CD4-positive, alpha-beta T cell treated with Interleukin-17A for 1 hour (primary cell): ENCODE data around the gene THSD4.
"Not testable (repeated sequence)": the region's sequence is repeated elsewhere in the genome, so short reads cannot be mapped to it uniquely, and the experiment has no call there.

ENCODE experiments used
- DNase-seq: peaks from one replicate; pipeline ENCODE4 v3.0.0-alpha.2; 2020

Gene THSD4

GRCh38 chr15:71194286-71194685 is 79.0 kb downstream of the THSD4 start:
- DNase-seq = no peak

DNA sequence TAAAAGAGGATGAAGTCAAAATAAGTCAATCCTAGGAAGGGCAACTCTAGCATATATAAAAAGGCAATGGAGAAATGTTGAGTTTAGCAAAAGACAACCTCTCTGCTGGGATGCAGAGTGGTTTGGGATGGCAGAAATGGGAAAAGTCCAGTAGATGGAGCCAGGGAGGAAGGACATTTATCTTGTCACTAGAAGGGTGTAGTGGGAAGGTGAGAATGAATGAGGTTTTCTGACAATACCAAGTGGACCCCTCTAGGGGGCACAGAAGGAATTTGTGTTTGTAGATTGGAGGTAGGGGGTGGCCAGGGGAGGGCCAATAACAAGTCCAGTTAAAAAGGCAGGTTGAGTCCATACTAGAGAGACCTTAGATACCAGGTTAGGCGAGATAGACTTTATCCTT is 80.0 kb downstream of the THSD4 start:
- DNase-seq = no peak

GRCh38 chr15:71197620-71198019 is 82.3 kb downstream of the THSD4 start:
- no peak for DNase-seq

GRCh38 chr15:71198846-71199245 is 83.6 kb downstream of the THSD4 start:
- DNase-seq = no peak

DNA sequence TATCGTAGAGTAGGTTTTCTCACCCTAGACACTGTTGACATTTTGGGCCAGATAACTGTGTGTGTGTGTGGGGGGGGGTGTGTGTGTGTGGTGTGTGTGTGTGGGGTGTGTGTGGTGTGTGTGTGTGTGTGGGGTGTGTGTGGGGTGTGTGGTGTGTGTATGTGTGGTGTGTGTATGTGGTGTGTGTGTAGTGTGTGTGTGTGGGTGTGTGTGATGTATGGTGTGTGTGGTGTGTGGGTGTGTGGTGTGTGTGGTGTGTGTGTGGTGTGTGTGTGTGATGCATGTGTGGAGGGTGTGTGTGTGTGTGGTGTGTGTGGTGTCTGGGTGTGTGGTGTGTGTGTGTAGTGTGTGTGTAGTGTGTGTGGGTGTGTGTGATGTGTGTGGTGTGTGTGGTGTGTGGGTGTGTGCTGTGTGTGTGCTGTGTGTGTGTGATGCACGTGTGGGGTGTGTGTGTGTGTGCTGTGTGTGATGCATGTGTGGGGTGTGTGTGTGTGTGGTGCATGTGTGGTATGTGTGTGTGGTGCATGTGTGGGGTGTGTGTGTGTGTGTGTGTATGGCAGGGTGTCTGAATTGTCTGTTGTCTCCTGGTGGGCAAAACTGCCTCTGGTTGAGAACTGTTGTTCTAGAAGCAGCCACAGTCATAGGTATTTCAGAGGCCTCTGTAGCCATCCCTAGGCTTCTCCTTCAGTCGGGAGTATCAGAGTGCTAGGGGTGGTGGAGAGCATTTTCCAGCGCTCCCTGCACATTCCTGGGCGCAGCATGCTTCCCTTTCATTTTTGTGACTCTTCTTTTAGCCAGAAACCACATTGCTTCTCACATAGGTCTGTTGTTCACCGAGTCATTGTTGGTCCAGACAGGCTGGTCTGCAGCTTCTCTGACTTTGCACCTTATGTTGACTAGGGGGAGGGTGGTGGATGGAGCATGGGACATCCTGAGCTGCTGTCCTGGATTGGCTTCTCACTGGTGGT is 84.4 kb downstream of the THSD4 start:
- no peak for DNase-seq

DNA sequence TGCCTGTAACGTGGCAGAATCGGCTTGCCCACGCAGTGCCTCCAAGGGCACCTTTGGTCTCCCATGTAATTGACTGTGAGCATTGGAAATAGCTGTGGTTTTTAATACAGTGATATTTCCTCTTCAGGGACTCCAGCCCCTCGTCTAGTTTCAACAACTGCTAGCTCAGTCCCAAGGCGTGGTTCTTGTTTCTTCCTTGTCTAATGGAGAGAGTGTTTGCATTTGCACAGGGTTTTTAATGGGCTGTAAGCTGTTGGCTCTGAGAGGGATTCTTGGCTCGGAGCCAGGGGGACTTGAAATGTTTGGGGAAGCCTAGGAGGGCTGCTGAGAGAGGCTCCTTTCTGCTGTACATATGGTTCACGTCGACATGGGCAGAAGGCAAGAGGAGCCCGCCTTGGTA is 86.2 kb downstream of the THSD4 start:
- no peak for DNase-seq

GRCh38 chr15:71202712-71203111 is 87.4 kb downstream of the THSD4 start:
- DNase-seq = no peak

DNA sequence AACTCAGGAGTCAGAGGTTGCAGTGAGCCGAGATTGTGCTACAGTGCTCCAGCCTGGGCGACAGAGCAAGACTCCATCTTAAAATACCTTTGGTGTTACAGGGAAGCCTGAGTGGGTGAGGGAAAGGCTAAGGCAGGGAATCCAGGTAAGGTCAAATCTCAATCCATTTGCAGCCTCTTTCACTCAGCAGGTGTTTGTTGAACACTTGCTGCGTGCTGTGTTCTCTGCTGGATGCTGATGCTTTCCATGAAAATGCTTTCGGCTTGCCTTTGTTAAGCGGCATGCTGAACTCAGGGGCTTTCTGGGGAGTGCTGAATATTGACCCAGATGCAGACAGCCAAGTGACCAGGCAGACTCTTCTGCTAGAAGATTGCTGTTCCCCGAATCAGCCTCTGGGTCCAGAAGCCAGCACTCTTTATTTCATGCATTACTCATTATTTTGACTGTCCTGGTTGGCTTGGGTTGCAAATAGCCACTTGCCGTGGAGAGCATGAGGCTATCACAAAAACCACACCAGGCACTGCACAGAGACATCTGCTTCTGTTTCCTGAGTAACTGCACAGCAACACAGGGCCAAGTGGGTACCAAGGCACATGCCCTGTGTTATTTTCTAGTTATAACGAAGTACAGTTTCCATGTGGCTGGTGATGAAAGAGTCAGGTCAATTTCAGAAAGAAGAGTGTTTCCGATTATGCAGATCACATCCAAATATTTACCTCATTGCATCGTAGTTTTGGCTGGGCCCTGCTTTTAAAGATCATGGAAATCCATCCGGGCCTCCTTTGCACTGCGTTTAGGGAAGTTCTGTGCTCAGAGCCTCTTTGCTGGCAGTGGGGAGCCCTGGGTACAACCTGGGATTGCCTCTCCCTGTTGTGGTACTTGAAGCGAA is 88.6 kb downstream of the THSD4 start:
- no peak for DNase-seq

GRCh38 chr15:71207141-71207540 is 91.9 kb downstream of the THSD4 start:
- DNase-seq = no peak

GRCh38 chr15:71212146-71212545 is 96.9 kb downstream of the THSD4 start:
- no peak for DNase-seq

DNA sequence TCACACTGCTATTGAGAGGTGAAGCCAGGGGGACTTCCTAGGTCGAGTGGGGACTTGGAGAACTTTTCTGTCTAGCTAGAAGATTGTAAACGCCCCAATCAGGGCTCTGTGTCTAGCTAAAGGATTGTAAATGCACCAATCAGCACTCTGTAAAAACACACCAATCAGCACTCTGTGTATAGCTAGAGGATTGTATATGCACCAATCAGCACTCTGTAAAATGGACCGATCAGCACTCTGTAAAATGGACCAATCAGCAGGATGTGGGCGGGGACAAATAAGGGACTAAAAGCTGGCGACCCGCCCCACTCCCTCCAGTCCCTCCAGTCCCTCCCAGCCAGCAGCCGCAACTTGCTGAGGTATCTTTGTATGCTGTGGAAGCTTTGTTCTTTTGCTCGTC is 98.7 kb downstream of the THSD4 start:
- not testable (repeated sequence) for DNase-seq

DNA sequence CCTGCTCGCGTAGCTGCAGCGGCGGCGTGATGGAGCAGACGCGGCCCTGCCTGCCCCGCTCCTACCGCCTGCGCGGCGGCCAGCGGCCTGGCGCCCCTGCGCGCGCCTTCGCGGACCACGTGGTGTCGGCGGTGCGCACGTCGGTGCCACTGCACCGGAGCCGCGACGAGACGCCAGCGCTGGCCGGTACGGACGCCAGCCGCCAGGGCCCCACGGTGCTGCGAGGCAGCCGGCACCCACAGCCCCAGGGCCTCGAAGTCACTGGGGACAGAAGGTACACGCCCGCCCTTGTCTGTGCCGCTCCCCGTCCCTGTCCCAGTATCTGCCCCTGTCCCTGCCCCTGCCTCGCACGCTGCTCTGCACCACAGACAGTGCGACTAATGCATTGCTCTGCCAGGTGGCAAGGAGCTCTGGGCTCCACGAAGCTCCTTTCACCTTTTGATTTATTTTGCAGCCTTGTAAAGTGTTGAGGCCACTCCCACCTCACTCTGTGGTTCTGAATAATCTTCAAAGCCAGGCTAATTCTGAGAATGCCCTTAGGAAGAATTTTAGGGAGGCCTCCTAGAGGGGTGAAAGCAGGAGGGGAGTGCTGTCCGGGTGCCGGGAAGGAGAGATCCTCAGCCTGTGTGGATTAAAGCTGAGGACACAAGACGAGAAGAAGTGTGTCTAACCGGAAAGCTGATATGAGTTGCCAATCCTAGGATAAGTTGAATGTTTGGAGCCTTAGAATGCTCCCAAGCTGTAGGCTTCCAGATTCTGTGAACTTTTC is 100.0 kb downstream of the THSD4 start:
- DNase-seq = no peak

DNA sequence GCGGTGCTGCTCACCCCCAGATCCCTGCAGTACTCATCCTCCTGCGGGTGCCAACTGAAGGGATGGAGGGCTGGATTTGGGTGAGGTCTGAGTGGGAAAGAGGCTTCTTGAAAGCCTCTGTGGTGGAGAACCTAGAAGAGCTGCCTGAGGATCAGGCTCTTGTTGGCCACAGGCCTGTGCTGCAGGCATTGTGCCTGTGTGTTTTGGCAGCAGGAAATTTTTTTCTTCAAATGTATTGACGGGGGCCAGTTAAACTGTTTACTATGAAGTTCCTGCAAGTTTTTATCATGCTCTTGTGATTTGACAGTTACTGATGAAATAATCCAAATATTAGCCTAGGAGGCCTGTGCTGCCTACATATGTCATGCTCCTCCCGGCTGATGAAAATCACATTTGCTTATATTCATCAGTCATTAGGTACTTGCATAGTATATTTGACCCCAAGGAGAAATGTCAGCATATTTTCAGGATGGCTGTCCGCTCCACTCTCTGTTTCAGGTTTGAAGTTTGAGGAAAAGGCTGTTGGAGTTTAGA is 103.1 kb downstream of the THSD4 start:
- DNase-seq = no peak

- no peak for DNase-seq
These were observed 103.8 kb downstream of the THSD4 start for GRCh38 chr15:71219101-71219500.

- DNase-seq = no peak
These were observed 104.4 kb downstream of the THSD4 start for GRCh38 chr15:71219645-71220044.

DNA sequence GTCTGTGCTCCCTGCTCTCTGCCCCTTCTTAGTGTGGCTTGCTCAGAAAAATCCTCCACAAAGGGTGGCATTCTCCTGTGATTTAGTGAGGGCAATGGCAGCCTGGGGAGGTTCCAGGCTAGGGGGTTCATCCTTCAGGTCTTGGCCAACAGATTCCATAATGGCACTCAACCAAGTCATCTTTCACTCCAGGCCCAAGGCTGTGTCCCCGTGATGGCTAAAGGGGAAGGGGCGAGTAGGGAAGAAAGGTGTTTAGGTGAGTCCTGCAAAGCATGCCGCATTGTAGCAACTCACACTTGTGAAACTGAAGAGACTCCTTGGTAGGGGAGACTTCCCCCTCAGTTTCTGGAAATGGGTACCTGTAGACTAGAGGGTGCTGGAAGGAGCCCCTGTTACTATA is 105.6 kb downstream of the THSD4 start:
- no peak for DNase-seq

DNA sequence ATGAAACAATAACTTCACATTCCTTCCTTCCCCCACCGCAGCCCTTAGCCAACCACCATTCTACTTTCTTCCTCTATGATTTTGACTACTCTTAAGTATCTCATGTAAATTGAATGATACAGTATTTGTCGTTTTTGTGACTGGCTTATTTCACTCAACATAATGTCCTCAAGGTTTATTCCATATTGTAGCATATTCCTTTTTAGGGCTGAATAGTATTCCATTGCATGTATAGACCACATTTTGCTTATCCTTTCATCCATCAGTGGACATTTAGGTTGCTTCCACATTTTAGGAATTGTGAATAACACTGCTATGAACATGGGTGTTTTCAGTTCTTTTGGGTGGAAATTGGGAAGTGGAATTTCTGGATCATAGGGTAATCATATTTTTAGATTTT is 106.1 kb downstream of the THSD4 start:
- DNase-seq = no peak

DNA sequence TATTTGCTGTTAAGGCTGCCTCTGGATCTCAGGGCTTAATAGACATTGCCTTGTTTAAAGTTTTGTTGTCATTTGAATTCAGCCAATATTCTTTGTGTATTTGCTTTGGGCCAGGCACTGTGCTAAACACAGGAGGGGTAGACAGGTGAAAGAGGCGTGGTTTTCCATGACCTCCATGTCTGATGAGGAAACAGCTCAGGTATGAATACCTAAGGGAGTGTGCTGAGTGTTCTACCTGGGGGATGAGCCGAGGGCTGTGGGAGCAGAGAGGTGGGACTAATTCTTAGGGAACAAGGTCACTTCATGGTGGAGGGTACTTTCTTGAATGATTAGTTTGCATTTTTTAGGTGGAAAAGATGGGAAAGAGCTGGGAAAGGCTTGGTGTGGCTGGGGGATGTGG is 108.2 kb downstream of the THSD4 start:
- no peak for DNase-seq

DNA sequence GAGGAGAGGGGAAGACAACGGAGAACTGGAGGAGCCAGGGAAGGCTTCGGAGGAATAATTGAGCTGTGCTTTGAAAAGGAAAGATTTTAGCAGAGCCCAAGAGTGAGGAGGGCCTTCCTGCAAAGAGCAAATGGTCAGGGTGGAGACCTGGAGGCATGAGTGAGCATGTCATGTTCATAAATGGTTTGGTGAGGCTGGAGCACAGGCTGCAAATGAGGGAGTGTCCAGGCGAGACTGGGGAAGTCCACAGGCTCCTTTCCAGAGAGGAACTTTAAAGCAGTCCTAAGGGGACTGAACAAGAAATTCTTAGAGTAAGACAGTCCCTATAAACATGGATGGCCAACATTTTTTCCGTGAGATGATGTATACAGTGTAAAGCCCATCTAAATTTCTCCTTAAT is 108.8 kb downstream of the THSD4 start:
- DNase-seq = no peak

DNA sequence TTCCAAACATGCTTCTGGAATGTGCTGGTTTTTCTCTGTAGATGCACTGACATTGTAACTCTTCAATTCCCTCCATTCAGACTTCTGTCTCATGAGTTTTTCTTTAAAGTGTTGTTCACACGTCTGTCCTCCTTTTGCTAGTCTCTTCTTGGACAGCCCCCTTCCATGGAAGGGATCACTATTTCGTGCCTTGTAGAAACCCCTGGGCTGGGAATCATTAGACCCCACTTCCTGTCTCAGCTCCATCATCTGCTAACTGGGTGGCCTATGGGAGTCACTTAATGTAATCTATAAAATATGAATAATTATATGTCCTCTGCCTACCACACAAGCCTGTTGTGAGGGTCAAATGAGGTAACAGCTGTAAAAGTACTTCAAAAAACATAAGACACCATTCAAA is 110.6 kb downstream of the THSD4 start:
- DNase-seq = no peak

- DNase-seq = no peak
These were observed 111.5 kb downstream of the THSD4 start for GRCh38 chr15:71226536-71227455.

- DNase-seq = no peak
These were observed 113.1 kb downstream of the THSD4 start for GRCh38 chr15:71228403-71228802.
